GM12892 (cell line): Measurements from ENCODE around the gene PKNOX1.

Experiments
- POLR2A ChIP-seq: IDR thresholded peaks from 2 replicates; pipeline ENCODE4 v1.6.1; 2011; ENCODE audit warnings: low read depth, low read length, control low read depth
- POLR2AphosphoS5 ChIP-seq: IDR thresholded peaks from 2 replicates; pipeline ENCODE4 v1.6.1; 2011; ENCODE audit warnings: low read depth, low read length, control low read depth

- no peak for TF ChIP-seq POLR2AphosphoS5
- TF ChIP-seq POLR2A = no peak
These were observed 6.2 kb downstream of the PKNOX1 start for GRCh38 chr21:42980312-42981213.
